Measurements from ENCODE around the gene MBOAT1.
"Not testable (repeated sequence)": the region's sequence is repeated elsewhere in the genome, so short reads cannot be mapped to it uniquely, and the experiment has no call there.

The MBOAT1 gene

DNA sequence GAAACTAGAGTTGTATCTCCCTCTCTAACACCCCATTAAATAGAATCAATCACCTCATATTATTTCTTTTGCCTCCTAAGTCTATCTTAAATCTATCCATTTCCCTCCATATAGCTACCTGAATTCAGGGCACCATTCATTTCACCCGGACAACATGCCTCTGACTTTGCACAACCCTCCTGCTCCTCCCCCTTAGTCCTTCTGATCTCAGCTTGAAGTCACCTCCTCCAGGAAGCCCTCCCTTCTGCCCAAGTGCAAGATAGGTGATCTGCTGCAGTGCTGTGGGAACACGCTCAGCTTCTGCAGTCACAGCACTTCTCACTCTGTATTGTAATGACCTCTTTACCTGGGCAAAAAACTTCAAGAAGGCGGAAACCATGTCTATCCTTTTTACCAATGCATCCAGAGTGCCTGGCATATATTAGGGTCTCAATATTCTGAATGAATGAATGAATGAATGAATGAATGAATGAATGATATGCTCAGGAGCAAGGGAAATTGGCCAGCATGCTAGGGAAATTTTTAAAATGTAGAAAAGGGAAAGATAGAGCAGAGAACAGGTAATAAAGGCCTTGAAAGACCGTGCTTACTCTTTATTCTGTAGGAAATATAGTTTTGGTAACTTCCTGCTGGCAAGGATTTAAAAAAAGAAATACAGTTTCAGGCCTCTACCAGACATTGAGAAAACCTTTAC, 41.7 kb downstream of the MBOAT1 start:
- no peak for DNase-seq (ENCODE audit: low read depth in 2 of 2)

DNA sequence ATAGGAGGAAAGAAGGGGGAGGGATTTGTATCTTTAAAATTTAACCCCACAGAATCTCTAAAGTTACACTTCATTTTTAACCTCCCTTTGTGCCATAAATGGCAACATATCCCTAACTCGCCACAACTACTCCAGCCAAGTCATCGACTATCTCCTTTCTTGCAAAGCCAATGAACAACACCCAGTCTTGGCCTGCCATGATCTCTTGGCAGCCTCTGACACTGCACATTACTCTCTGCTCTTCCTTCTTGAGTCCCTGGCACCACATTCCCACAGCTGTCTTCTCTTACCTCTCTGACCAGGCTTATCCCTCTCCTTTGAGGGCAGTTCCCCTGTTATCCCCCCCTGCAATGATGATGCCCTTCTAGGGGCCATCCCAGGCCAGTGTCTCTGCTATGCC, 42.5 kb downstream of the MBOAT1 start:
- DNase-seq (ENCODE audit: low read depth in 2 of 2): no peak

DNA sequence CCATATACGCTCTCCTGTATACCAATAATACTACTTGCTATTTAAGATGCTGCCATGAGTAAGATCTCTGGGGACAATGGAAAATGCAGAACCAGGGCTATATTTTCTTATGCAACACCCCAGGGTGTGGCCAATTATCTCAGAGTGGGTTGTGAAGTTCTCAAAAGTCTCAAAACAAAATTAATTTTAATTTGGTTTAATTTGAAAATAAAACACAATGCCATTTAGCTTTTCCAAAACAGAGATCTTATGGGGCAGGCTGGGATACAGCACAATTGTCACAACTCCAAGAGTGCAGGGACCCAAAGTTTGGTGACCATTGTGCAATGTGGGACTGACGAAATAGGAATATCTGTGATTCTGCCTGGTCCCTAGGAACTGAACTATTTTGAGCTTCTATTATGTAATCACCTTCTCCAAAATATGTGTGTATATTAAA, 43.1 kb downstream of the MBOAT1 start:
- no peak for DNase-seq (ENCODE audit: low read depth in 2 of 2)

DNA sequence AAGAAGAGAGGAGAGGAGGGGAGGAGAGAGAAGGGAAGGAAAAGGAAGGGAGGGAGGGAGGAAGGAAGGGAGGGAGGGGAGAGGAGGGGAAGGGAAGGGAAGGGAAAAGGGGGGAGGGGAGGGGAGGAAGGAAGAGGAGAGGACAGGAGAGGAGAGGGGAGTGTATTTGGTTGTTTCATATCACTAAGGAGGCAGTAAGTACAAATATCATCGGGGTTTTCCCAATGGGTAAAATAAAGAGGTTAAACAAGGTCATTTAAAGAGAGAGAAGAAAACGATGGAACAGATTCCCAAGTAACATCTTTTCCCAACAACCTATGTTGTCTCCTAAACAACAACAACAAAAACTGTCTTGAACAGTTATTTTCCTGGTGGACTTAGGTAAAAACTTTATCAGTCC, 43.6 kb downstream of the MBOAT1 start:
- DNase-seq (ENCODE audit: low read depth in 2 of 2): no peak

DNA sequence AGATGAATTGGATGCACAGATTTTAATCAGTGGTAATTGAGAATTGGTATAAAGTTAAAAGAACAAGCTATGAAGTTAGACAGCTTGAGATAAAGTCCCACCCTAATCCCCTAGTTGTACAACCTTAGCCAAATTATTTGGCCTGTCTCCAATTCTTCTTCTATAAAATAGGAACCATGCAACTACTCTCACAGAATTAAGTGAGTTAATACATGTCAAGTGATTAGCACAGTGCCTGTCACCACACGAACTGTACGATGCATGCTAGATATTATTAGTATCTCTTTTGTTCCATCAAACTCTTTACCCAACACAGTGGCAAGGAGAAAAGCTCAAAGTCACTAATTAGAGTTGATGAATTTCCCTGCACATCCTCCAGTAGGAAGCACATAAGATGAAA, 44.7 kb downstream of the MBOAT1 start:
- DNase-seq (ENCODE audit: low read depth in 2 of 2): no peak

DNA sequence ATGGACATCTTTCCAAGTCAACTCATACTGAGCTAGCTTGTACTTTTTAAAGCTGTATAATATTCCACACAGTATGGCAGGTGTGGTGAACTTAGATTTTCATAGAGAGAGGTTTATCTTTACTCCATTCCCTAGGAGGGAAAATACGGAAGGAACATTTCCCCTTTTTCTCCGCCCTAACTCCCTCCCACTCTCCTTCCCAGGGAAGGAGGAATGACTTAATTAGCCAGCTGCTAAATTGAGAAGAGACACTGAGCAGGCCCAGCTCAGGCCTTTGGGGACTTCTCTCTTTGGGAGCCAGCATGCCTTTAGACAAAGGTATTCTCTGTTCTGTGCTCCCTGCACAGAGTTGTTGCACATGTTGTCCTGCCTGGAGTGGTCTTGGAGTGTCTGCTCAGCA, 46.1 kb downstream of the MBOAT1 start:
- no peak for DNase-seq (ENCODE audit: low read depth in 2 of 2)

DNA sequence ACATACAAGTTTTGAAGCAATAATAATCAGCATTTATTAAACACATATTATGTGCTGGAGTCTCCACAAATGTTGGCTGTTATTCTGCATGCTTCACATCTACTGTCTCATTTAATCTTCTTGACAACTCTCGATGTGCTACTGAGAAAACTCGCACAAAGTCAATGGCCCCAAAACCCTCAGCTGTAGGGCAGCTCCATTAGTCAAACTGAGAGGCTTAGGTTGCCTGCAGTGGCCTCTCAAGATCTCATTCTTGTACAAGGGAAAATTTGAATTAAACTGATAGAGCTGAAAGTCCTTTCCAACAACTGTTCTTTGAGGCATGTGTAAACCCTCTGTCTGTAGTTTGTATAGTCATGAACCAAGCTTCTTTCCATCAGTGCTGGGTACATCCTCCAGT, 49.8 kb downstream of the MBOAT1 start:
- no peak for DNase-seq (ENCODE audit: low read depth in 2 of 2)

DNA sequence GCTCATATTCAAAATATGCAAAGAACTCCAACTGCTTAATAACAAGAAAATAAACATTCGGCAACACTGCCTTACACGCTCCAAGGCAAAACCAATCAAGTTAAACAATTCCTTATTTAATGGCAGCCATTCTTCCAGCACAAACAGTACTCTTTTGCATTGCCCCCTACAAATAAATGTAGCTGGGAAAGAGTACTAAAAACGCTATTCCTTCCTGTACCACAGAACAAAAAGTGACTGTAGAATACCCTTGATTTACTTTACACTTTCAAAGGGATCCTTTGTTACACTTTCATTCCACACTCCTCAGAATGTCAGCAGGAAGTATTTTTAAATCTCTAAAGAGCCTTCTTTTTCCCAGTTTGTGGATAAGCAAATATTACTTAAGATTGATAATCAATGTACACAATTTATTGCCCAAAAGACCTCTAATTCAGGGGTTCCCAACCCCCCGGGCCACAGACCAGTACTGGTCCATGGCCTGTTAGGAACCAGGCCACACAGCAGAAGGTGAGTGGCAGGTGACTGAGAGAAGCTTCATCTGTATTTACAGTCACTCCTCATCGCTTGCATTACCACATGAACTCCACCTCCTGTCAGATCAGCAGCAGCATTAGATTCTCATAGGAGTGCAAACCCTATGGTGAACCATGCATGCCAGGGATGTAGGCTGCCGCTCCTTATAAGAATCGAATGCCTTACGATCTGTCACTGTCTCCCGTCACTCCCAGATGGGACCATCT, 51.6 kb downstream of the MBOAT1 start:
- DNase-seq (ENCODE audit: low read depth in 2 of 2): no peak

DNA sequence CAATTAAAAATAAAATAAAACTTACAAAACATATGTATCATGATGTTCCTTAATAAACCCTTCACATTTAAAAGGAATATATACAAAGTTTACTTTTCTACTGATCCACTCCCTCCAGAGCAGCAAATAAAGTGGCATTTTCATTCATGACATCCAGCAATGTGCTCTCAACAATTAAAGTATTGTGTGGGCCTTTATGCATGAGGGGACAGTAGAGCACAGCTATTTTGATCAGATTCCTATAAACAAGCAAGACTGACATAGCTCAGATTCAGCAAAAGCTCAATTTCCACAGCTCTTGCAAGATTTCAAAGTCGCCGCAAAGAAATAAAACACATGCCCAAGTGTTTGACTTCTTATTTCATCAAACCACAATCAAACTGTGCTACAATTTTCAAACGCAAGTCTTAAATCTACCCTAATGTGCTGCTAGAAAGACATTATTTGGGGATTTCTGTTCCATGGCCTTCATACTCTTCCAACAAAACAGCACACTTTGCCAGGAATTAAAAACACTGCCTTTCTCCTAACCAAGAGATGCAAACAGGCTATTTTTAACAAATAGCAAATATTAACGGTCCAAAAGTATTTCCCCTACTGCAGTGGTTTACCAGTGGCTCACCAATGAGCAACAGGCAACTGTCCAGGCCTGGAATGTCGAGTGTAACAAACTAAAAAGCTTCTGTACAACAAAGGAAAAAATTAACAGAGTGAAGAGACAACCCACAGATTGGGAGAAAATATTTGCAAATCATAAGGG, 52.3 kb downstream of the MBOAT1 start:
- DNase-seq (ENCODE audit: low read depth in 2 of 2): no peak

DNA sequence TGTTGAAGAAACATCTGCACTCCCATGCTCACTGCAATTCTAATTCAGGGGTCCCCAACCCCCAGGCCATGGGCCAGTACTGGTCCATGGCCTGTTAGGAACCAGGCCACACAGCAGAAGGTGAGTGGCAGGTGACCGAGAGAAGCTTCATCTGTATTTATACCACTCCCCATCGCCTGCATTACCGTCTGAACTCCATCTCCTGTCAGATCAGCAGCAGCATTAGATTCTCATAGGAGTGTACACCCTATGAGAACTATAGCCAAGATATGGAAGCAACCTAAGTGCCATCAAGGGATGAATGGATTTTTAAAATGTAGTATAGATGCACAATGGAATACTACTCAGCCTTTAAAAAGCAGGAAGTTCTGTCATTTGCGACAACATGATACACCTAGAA, 53.2 kb downstream of the MBOAT1 start:
- no peak for DNase-seq (ENCODE audit: low read depth in 2 of 2)

DNA sequence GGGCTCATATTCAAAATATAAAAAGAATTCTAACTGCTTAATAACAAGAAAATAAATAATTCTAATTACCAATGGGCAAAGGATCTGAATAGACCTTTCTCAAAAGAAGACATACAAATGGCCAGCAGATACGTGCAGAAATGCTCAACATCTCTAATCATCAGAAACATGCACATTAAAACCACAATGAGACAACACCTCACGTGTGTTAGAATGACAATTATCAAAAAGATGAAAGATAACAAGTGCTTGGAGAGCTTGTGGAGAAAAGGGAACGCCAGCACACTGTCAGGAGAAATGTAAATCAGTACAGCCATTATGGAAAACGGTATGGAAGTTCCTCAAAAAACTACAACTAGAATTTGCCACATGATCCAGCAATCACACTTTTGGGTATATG, 53.6 kb downstream of the MBOAT1 start:
- no peak for DNase-seq (ENCODE audit: low read depth in 2 of 2)

DNA sequence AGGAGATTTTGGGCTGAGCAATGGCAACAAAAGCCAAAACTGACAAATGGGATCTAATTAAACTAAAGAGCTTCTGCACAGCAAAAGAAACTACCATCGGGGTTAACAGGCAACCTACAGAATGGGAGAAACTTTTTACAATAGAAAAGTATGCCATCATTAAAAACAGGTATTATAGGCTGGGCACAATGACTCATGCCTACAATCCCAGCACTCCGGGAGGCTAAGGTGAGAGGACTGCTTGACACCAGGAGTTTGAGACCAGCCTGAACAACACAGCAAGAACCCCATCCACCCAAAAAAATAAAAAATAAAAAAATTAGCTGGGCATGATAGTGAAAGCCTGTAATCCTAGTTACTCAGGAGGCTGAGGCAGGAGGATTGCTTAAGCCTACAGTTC, 55.4 kb downstream of the MBOAT1 start:
- no peak for DNase-seq (ENCODE audit: low read depth in 2 of 2)

DNA sequence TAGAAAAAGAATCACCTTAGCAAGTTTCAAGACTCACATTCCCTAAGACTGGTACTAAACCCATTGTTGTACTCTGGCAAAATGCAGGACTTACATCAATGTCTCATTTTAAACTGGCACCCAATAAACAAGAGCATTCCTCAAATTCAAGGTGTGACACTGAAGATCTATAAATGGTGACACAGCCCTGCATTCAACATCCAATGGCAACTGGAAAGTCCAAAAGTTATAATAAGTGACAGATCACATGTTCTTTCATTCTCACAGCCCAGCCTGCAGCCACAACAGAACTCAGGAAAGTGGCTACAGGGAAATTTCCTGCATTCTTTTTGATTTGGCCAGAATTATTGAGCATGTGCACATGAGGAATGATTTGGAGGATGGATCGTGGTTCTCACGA, 57.5 kb downstream of the MBOAT1 start:
- DNase-seq (ENCODE audit: low read depth in 2 of 2): no peak

DNA sequence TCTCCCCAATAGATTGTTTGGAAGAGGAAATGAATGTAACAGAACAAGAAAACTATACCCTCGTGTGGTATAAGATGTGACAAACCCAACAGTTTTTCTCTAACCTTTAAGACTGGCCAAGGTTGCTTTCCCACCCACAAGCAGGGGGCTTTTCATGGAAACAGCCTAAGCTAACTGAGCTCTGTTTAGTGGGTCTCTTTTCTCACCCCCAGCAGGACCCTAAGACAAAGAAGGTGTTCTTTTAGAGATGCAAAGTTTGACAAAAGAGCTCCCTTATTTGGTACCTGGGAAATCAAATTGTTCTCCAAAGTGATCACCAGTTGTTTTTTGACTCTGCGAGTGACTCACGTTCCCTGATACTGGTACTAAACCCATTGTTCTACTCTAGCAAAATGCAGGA, 59.1 kb downstream of the MBOAT1 start:
- DNase-seq (ENCODE audit: low read depth in 2 of 2): no peak

DNA sequence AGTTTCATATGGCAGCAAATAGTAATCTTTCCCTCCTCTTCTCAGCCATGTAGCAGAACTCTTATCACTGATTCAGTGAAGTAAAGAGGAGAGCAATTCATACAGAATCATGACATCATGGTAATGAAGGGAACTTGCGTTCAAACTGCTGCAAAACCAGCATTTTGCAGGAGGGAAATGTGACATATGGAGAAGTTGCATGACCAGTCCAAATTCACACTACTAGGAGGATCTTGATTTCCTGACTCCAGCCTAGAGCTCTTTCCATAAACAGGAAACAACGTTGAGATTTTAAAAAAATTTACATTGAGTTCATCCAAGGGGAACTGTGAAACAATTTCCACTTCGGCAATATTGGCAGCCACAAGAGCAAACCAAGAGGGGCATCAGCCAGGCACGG, 63.8 kb downstream of the MBOAT1 start:
- DNase-seq (ENCODE audit: low read depth in 2 of 2): no peak

DNA sequence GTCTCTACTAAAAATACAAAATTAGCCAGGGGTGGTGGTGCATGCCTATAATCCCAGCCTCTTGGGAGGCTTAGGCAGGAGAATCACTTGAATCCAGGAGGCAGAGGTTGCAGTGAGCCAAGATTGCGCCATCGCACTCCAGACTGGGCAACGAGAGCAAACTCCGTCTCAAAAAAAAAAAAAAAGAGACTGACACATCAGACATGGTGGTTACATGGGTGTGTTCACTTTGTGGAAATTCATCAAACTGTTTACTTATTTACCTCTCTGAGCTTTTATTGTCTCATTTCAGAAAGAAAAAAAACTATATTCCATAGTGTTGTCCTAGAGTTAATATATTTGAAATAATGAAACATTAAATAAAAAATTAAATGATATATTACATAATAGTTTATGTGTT, 64.8 kb downstream of the MBOAT1 start:
- DNase-seq (ENCODE audit: low read depth in 2 of 2): no peak

DNA sequence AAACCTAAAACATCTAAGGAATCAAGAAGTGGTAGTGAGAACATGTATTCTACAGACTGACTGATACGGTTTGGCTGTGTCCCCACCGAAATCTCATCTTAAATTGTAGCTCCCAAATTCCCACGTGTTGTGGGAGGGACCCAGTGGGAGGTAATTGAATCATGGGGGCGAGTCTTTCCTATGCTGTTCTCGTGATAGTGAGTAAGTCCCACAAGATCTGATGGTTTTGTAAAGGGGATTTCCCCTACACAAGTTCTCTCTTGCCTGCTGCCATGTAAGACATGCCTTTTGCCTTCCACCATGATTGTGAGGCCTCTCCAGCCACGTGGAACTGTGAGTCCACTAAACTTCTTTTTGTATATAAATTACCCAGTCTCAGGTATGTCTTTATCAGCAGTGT, 65.4 kb downstream of the MBOAT1 start:
- DNase-seq (ENCODE audit: low read depth in 2 of 2): not testable (repeated sequence)

DNA sequence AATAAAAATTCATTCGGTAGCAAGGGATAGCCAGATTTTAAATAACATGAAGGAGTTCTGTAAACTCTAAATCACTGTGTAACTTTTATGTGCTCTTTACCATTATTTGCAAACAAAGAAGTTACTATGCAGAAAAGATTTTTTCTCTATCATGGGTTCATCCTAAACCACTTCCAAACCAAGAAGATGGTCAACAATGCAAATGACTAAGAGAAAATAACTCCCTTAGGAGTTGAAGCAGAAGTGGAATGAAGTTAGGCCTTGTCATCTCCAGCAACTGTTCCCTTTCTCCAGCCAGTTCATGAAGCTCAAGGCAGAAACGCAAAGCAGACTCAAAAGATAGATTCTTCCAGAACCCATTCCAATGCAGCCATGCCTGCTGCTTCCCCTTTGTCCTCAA, 66.0 kb downstream of the MBOAT1 start:
- no peak for DNase-seq (ENCODE audit: low read depth in 2 of 2)

DNA sequence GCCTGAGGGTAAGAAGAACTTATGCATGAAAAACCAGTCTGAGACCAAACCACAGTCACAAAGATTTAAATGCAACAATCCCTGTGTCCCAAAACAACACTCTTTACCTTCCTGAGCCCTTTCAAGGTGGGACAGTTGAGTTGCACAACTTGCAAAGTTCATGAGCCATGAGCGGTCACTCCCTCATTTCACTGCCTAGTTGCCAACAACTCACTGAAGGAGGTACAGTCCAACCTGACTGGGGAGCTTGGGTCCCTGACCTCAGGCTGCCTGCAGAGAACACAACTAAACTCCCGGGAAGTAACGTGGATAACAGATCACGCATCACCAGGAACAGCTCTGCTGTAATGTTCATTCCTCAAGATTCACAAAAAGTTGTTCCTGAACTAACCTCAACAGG, 69.4 kb downstream of the MBOAT1 start:
- no peak for DNase-seq (ENCODE audit: low read depth in 2 of 2)

DNA sequence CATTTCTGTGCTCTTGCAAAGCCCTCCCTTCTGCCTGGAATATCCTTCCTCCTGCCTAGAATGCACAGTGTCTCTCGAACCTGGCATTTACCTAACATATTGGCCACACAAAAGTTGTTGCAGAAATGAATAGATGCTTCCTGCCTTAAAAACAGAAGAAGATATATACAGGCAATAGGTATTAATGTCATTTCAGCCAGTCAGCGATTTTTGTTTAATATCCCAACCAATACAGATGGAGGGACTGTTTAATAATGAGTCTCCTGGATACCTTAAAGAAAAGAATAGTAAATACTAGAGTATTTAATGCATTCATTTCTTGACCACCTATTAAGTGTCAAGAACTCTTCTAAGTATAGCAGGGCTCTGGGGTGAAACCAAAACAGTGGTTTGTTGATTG, 70.3 kb downstream of the MBOAT1 start:
- DNase-seq (ENCODE audit: low read depth in 2 of 2): no peak

DNA sequence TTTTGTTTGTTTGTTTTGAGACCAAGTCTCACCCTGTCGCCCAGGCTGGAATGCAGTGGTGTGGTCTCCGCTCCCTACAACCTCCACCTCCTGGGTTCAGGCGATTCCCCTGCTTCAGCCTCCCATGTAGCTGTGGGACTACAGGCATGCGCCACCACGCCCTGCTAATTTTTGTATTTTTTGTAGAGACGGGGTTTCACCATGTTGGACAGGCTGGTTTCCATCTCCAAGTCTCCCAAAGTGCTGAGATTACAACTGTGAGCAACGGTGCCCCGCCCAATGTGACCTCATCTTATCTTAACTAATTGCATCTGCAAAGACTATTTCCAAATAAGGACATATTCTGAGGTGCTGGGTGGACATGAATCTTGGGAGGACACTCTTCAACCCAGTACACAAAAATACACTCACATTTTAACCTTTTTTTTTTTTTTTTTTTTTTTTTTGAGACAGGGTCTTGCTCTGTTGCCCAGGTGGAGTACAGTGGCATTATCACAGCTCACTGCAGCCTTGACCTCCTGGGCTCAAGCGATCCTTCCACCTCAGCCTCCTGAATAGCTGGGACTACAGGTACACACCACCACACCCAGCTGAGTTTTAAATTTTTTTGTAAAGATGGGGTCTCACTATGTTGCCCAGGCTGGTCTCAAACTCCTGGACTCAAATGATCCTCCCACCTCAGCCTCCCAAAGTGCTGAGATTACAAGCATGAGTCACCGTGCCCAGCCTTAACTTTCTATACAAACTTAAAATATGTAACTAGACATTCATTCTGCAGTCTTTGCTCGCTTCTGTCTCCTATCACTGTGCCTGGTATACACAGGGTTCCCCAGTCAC, 72.9 kb downstream of the MBOAT1 start:
- DNase-seq (ENCODE audit: low read depth in 2 of 2): not testable (repeated sequence)

DNA sequence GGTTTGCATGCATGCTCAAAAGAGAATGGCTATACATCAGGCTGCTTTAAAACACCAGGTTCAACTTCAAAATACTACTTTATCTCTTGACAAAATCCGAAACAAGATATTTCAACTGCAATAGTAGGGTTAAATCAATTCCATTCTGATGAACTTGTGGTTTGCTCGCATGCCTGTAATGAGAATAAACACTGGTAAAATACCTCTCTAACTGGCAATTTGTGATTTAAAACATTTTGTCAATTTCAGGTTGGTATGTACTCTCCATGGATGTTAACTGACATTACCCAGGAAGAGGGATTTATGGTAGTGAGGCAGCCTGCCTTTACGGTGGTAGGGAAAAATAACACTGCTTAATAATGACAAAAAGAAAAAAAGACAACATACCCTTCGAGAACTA, 74.4 kb downstream of the MBOAT1 start:
- DNase-seq (ENCODE audit: low read depth in 2 of 2): no peak

Data from stimulated activated CD8-positive, alpha-beta memory T cell treated with anti-CD3 and anti-CD28 coated beads, Interleukin-15, amount 100 ng/mL, for 48 hours (primary cell).